PFSK-1 (cell line): ENCODE results near the gene APLP2.

ENCODE experiments used
- FOXP2 ChIP-seq: optimal IDR thresholded peaks from 2 replicates; pipeline ENCODE3; 2011; ENCODE audit warnings: borderline replicate concordance, control low read depth, inconsistent platforms; ENCODE audit not compliant: insufficient read depth; ENCODE audit errors: extremely low read length, extremely low read depth
- POLR2AphosphoS5 ChIP-seq: IDR thresholded peaks from 2 replicates; pipeline ENCODE4 v1.6.1; 2012; ENCODE audit warnings: low read depth, mild to moderate bottlenecking, control low read depth, low read length, moderate library complexity
- REST ChIP-seq, 2 experiments: IDR thresholded peaks; 2 replicates each; pipeline versions ENCODE4 v1.6.1 to v1.8.0; 2011 to 2012; ENCODE audit warnings: low read depth in 2 of 2, low read length in 2 of 2, control low read depth in 1 of 2, inconsistent platforms in 1 of 2, mild to moderate bottlenecking in 1 of 2, moderate library complexity in 1 of 2; ENCODE audit not compliant: insufficient read depth in 1 of 2
- SIN3A ChIP-seq: IDR thresholded peaks from 2 replicates; pipeline ENCODE4 v1.6.1; 2012; ENCODE audit warnings: mild to moderate bottlenecking, low read length, moderate library complexity, borderline replicate concordance; ENCODE audit not compliant: insufficient read depth
- TAF1 ChIP-seq: IDR thresholded peaks from 2 replicates; pipeline ENCODE4 v1.6.1; 2012; ENCODE audit warnings: low read length, control low read depth, borderline replicate concordance; ENCODE audit not compliant: insufficient read depth

The APLP2 gene

GRCh38 chr11:130157101-130157500 is 87.4 kb downstream of the APLP2 start:
- TF ChIP-seq REST (IDR thresholded peaks at IDR 0.05; ENCODE audit: insufficient read depth in 1 of 2, low read depth in 2 of 2, low read length in 2 of 2) (no peak), SIN3A (no peak), FOXP2 (no peak), POLR2AphosphoS5 (no peak), TAF1 (no peak)

GRCh38 chr11:130157840-130158239 is 88.1 kb downstream of the APLP2 start:
- no peak for TF ChIP-seq FOXP2
- TF ChIP-seq TAF1, result no peak
- no peak for TF ChIP-seq SIN3A
- TF ChIP-seq POLR2AphosphoS5, result no peak
- no peak for TF ChIP-seq REST (IDR thresholded peaks at IDR 0.05; ENCODE audit: insufficient read depth in 1 of 2, low read depth in 2 of 2, low read length in 2 of 2)

- TF ChIP-seq REST (IDR thresholded peaks at IDR 0.05; ENCODE audit: insufficient read depth in 1 of 2, low read depth in 2 of 2, low read length in 2 of 2) (no peak), FOXP2 (no peak), POLR2AphosphoS5 (no peak), SIN3A (no peak), TAF1 (no peak)
Measured at GRCh38 chr11:130159139-130159538, 89.4 kb downstream of the APLP2 start.

GRCh38 chr11:130159657-130160497 is 90.2 kb downstream of the APLP2 start, which contains the start of gene ST14:
TSS of gene ST14 (plus strand) at chr11:130159782. CDS start at chr11:130159980, 198 bp downstream.
- TF ChIP-seq POLR2AphosphoS5 (no peak), TAF1 (no peak), SIN3A (no peak), FOXP2 (no peak), REST (IDR thresholded peaks at IDR 0.05; ENCODE audit: insufficient read depth in 1 of 2, low read depth in 2 of 2, low read length in 2 of 2) (no peak)
